ENCODE measurements around the gene PCDH9.

Gene PCDH9

GRCh38 chr13:66914155-66914554, 316.0 kb downstream of the PCDH9 start:
- no peak overlapping the region for H3K27ac ChIP-seq (ENCODE audit: low read depth, low read length, poor library complexity, severe bottlenecking)
- H3K9me3 ChIP-seq (ENCODE audit: low read length): 0 out of 2 replicates have a peak, but pooled peaks cover 13% of the 10 kb centered on the region
- H3K79me2 ChIP-seq (ENCODE audit: insufficient read depth, low read length): no peaks in the 10 kb centered on the region
- no peak overlapping the region for H3K4me2 ChIP-seq (ENCODE audit: low read length)
- no peak overlapping the region for H3K4me3 ChIP-seq (ENCODE audit: low read depth, low read length, poor library complexity, severe bottlenecking)
- no peaks in the 10 kb centered on the region for H3K9me2 ChIP-seq (ENCODE audit: low read depth, low read length)
- H2AFZ ChIP-seq (ENCODE audit: low read length): peak overlapping the region; percentile 77; the same call in 1 of the 2 replicates
- H3F3A ChIP-seq (ENCODE audit: insufficient read depth, low read length): no peaks in the 10 kb centered on the region
- H3K27me3 ChIP-seq (ENCODE audit: insufficient read depth, low read length): no peaks in the 10 kb centered on the region
- no peak overlapping the region for H3K9ac ChIP-seq (ENCODE audit: low read length)
- H4K20me1 ChIP-seq (ENCODE audit: insufficient read depth, low read length): no peaks in the 10 kb centered on the region
- H3K36me3 ChIP-seq (ENCODE audit: insufficient read depth, low read length): no peaks in the 10 kb centered on the region
- peaks cover 35% of the 10 kb centered on the region for H3K4me1 ChIP-seq (ENCODE audit: insufficient read depth, low read length, severe bottlenecking)
- TF ChIP-seq, protein P1, sequence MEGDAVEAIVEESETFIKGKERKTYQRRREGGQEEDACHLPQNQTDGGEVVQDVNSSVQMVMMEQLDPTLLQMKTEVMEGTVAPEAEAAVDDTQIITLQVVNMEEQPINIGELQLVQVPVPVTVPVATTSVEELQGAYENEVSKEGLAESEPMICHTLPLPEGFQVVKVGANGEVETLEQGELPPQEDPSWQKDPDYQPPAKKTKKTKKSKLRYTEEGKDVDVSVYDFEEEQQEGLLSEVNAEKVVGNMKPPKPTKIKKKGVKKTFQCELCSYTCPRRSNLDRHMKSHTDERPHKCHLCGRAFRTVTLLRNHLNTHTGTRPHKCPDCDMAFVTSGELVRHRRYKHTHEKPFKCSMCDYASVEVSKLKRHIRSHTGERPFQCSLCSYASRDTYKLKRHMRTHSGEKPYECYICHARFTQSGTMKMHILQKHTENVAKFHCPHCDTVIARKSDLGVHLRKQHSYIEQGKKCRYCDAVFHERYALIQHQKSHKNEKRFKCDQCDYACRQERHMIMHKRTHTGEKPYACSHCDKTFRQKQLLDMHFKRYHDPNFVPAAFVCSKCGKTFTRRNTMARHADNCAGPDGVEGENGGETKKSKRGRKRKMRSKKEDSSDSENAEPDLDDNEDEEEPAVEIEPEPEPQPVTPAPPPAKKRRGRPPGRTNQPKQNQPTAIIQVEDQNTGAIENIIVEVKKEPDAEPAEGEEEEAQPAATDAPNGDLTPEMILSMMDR (IDR thresholded peaks at IDR 0.05; ENCODE audit: low read length): no peak
- no peak for TF ChIP-seq EZH2 (IDR thresholded peaks at IDR 0.05; ENCODE audit: borderline replicate concordance, low read length)

- Histone ChIP-seq H3K36me3 (ENCODE audit: insufficient read depth, low read length) (no peaks in the 10 kb centered on the region; the same call in 1 of the 2 replicates), H3K79me2 (ENCODE audit: insufficient read depth, low read length) (no peaks in the 10 kb centered on the region), H3K4me1 (ENCODE audit: insufficient read depth, low read length, severe bottlenecking) (peaks cover 38% of the 10 kb centered on the region), H3K9me3 (ENCODE audit: low read length) (peaks cover 14% of the 10 kb centered on the region), H3F3A (ENCODE audit: insufficient read depth, low read length) (no peaks in the 10 kb centered on the region), H3K27me3 (ENCODE audit: insufficient read depth, low read length) (no peaks in the 10 kb centered on the region), H2AFZ (ENCODE audit: low read length) (no peak overlapping the region), H4K20me1 (ENCODE audit: insufficient read depth, low read length) (no peaks in the 10 kb centered on the region), H3K9ac (ENCODE audit: low read length) (no peak overlapping the region), H3K4me3 (ENCODE audit: low read depth, low read length, poor library complexity, severe bottlenecking) (no peak overlapping the region), H3K9me2 (ENCODE audit: low read depth, low read length) (no peaks in the 10 kb centered on the region), H3K27ac (ENCODE audit: low read depth, low read length, poor library complexity, severe bottlenecking) (no peak overlapping the region), H3K4me2 (ENCODE audit: low read length) (no peak overlapping the region)
- TF ChIP-seq EZH2 (IDR thresholded peaks at IDR 0.05; ENCODE audit: borderline replicate concordance, low read length): no peak
- TF ChIP-seq, protein P1 (IDR thresholded peaks at IDR 0.05; ENCODE audit: low read length): no peak
Observed at GRCh38 chr13:66911411-66911939, 318.7 kb downstream of the PCDH9 start.

- peak overlapping the region; percentile 51; the same call in 1 of the 2 replicates for H2AFZ ChIP-seq (ENCODE audit: low read length)
- no peaks in the 10 kb centered on the region for H4K20me1 ChIP-seq (ENCODE audit: insufficient read depth, low read length)
- H3K79me2 ChIP-seq (ENCODE audit: insufficient read depth, low read length): no peaks in the 10 kb centered on the region
- H3K9ac ChIP-seq (ENCODE audit: low read length): no peak overlapping the region
- H3K36me3 ChIP-seq (ENCODE audit: insufficient read depth, low read length): no peaks in the 10 kb centered on the region; the same call in 1 of the 2 replicates
- TF ChIP-seq EZH2 (IDR thresholded peaks at IDR 0.05; ENCODE audit: borderline replicate concordance, low read length): no peak
- TF ChIP-seq, protein P1 (IDR thresholded peaks at IDR 0.05; ENCODE audit: low read length): no peak
- peaks cover 14% of the 10 kb centered on the region for H3K4me1 ChIP-seq (ENCODE audit: insufficient read depth, low read length, severe bottlenecking)
- H3K27ac ChIP-seq (ENCODE audit: low read depth, low read length, poor library complexity, severe bottlenecking): no peak overlapping the region
- H3K4me3 ChIP-seq (ENCODE audit: low read depth, low read length, poor library complexity, severe bottlenecking): no peak overlapping the region
- H3K4me2 ChIP-seq (ENCODE audit: low read length): no peak overlapping the region
- H3K27me3 ChIP-seq (ENCODE audit: insufficient read depth, low read length): no peaks in the 10 kb centered on the region
- H3K9me2 ChIP-seq (ENCODE audit: low read depth, low read length): no peaks in the 10 kb centered on the region
- peaks cover 13% of the 10 kb centered on the region for H3K9me3 ChIP-seq (ENCODE audit: low read length)
- no peaks in the 10 kb centered on the region for H3F3A ChIP-seq (ENCODE audit: insufficient read depth, low read length)
Observed at GRCh38 chr13:66899955-66900354, 330.2 kb downstream of the PCDH9 start.

Data from OCI-LY1 (cell line).